ENCODE results near the gene SEMA4D.

DNA sequence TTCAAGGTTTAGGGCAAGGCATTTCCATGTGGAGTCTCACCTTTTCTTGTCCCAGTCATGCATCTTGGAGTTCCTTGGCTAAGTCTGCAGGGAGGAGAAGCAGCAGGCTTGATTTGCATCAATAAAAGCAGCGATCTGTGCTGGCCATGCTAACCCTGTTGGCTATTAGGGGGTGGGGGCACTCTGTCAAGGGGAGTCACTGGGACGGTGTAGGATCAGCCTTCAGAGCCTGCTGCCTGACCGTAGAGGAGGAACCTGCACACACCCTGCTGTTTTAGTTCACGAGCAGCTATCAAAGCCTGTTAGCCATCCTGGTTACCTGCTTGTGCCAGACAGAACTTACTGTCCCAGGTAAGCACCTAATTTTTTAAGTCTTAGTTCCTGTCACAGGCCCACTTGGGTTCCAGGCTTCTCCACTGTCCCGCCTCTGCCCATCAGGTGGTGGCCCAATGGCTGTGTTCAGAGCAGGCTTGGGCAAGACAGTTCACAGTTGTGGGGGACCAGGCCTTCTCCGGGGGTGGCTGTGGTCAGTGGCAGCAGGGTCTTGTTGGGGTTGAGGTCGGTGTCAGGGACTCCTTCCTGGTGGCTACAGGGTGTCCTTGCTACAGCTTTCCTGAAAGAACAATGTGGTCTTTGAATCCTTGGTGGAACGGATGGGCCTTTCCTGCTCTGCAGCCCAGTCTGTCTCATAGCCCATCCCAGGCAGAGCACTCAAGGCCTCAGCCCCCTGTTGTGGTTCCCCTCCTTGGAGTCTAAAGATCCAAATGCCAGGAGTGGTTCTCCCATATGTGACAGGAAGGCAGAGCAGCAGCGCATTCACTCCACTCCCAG is 135.9 kb downstream of the SEMA4D start:
- TF ChIP-seq, protein P1, sequence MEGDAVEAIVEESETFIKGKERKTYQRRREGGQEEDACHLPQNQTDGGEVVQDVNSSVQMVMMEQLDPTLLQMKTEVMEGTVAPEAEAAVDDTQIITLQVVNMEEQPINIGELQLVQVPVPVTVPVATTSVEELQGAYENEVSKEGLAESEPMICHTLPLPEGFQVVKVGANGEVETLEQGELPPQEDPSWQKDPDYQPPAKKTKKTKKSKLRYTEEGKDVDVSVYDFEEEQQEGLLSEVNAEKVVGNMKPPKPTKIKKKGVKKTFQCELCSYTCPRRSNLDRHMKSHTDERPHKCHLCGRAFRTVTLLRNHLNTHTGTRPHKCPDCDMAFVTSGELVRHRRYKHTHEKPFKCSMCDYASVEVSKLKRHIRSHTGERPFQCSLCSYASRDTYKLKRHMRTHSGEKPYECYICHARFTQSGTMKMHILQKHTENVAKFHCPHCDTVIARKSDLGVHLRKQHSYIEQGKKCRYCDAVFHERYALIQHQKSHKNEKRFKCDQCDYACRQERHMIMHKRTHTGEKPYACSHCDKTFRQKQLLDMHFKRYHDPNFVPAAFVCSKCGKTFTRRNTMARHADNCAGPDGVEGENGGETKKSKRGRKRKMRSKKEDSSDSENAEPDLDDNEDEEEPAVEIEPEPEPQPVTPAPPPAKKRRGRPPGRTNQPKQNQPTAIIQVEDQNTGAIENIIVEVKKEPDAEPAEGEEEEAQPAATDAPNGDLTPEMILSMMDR (conservative IDR thresholded peaks at IDR 0.05): no peak
- TF ChIP-seq EZH2 (IDR thresholded peaks at IDR 0.05; ENCODE audit: low read depth): no peak

All from PC-9 (cell line).